Esophagus muscularis mucosa (tissue), 3 donors: ENCODE results near the gene FNIP2.

Experiments used
- POLR2A ChIP-seq: fragments of 450-650 bp; IDR thresholded peaks from one replicate; pipeline ENCODE4 v1.6.1; 2017; ENCODE audit warnings: antibody characterized with exemption, moderate library complexity, mild to moderate bottlenecking, low read depth
- POLR2AphosphoS5 ChIP-seq, 2 donors: sonication (generic); formaldehyde crosslinking; IDR thresholded peaks; one replicate each; pipeline ENCODE4 v1.6.1; 2017; ENCODE audit warnings: antibody characterized with exemption in 2 of 2
- TF ChIP-seq, protein P1 (sequence below), 3 experiments: fragments of 200-600 bp in 2 of 3; fragments of 450-650 bp in 1 of 3; sonication (generic) in 2 of 3; IDR thresholded peaks; one replicate each; pipeline ENCODE4 v1.5.1; 2017 to 2019; ENCODE audit warnings: antibody characterized with exemption in 3 of 3, mild to moderate bottlenecking in 2 of 3, moderate library complexity in 1 of 3

DNA sequence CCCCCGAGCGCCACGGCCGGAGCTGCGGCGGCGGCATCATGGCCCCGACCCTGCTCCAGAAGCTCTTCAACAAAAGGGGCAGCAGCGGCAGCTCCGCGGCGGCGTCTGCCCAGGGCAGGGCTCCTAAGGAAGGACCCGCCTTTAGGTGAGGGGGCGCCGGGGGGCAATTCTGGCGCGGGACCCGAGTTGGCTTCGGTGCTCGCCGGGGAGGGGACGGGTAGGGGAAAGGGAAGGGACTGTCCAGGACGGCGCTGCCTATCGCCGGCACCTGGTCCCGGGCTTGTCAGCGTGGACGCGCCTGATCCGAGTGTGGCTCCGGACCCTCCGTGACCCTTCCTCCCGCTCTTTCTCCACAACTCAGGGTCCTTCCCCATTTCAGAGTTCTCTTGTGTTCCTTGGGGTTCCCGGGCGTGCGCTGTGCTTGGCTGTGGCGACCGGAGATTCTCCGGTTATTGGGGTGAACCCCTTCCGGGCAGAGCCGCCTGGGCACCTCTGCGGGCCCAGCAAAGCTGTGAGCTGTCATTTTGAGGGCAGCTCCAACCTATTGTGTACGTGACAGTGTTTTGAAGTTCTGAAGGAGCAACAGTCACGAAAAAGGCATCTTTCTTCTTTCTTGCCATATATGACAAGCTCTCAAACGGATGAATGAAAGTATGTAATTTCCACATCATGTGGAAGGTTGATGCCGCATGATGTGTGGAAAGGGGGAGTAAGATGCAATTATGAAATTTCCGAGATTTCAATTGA lies 522 bp downstream of the FNIP2 start:
- TF ChIP-seq POLR2A (no peak), POLR2AphosphoS5 (IDR thresholded peaks at IDR 0.05) (no peak)
- TF ChIP-seq, protein P1, sequence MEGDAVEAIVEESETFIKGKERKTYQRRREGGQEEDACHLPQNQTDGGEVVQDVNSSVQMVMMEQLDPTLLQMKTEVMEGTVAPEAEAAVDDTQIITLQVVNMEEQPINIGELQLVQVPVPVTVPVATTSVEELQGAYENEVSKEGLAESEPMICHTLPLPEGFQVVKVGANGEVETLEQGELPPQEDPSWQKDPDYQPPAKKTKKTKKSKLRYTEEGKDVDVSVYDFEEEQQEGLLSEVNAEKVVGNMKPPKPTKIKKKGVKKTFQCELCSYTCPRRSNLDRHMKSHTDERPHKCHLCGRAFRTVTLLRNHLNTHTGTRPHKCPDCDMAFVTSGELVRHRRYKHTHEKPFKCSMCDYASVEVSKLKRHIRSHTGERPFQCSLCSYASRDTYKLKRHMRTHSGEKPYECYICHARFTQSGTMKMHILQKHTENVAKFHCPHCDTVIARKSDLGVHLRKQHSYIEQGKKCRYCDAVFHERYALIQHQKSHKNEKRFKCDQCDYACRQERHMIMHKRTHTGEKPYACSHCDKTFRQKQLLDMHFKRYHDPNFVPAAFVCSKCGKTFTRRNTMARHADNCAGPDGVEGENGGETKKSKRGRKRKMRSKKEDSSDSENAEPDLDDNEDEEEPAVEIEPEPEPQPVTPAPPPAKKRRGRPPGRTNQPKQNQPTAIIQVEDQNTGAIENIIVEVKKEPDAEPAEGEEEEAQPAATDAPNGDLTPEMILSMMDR (IDR thresholded peaks at IDR 0.05), result no peak
